Loucy (cell line): ENCODE results near the gene LBX1.

Experiments
- EZH2phosphoT487 ChIP-seq: fragments of 200-600 bp; IDR thresholded peaks from 2 replicates; pipeline ENCODE4 v1.6.1; 2018; ENCODE audit warnings: antibody characterized with exemption, mild to moderate bottlenecking, moderate library complexity, borderline replicate concordance
- TF ChIP-seq, protein P1 (sequence below): fragments of 200-600 bp; sonication (generic); conservative IDR thresholded peaks from 2 replicates; pipeline ENCODE4 v1.5.1; 2014; ENCODE audit warnings: mild to moderate bottlenecking, antibody characterized with exemption, low read length

DNA sequence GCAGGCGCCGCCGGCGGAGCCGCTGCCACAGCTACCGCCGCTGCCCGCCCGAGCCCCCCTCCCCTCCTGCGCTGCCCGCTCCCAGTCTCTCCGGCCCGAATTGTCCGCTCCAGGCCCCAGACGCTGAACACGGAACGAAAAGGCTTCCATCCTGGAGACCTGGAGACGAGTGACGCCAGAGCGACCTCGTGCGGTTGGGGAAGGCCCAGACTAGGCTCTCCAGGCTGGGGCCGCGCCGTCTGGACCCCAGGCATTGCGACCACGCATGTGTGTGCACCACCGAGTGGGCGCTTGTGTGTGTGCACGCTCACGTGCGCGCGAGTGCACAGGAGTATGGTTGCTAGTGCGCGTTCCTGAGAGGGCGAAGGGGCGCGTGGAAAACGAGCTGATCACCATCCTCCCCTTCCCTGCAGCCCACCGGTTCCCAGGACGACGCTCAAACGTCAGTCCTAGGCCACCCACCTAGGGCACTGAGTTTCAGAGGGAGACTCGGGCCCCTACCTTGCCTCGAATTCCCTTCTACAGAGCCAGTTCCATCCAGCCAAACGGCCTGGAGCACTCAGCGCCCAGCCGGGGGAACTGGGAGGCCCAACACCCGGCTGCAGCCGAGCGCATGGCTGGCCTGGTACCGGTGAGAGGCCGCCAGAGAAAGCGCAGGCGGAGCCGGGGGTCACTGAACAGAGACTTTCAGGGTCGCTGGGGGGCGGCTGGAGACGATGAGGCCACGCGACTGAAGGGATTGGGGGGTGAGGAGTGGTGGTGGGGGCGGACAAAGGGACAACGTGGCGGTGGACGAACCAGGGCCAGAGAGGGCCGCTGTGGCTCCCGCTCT, 11.6 kb downstream of the LBX1 start:
- TF ChIP-seq, protein P1, sequence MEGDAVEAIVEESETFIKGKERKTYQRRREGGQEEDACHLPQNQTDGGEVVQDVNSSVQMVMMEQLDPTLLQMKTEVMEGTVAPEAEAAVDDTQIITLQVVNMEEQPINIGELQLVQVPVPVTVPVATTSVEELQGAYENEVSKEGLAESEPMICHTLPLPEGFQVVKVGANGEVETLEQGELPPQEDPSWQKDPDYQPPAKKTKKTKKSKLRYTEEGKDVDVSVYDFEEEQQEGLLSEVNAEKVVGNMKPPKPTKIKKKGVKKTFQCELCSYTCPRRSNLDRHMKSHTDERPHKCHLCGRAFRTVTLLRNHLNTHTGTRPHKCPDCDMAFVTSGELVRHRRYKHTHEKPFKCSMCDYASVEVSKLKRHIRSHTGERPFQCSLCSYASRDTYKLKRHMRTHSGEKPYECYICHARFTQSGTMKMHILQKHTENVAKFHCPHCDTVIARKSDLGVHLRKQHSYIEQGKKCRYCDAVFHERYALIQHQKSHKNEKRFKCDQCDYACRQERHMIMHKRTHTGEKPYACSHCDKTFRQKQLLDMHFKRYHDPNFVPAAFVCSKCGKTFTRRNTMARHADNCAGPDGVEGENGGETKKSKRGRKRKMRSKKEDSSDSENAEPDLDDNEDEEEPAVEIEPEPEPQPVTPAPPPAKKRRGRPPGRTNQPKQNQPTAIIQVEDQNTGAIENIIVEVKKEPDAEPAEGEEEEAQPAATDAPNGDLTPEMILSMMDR: no peak
- TF ChIP-seq EZH2phosphoT487: no peak
